HepG2 (cell line): ENCODE data around the gene RFX2. TPM values are rescaled to one million over a fixed set of nuclear protein-coding genes. Genes with fewer than 3 reads are reported as not detected.

Experiments used
- AFF4 ChIP-seq: sonication (generic); formaldehyde crosslinking; IDR thresholded peaks from 2 replicates; pipeline ENCODE4 v1.4.0; 2020; ENCODE audit warnings: missing genetic modification reagents
- ARNT2 ChIP-seq: sonication (generic); formaldehyde crosslinking; IDR thresholded peaks from 2 replicates; pipeline ENCODE4 v1.8.0; 2022; ENCODE audit warnings: mild to moderate bottlenecking, low read depth, missing genetic modification reagents, moderate library complexity
- DRAP1 ChIP-seq: IDR thresholded peaks from 2 replicates; pipeline ENCODE4 v1.6.1; 2016; ENCODE audit warnings: missing genetic modification reagents, missing compliant biosample characterization
- FIP1L1 ChIP-seq: fragments of 200-400 bp; formaldehyde crosslinking; IDR thresholded peaks from 2 replicates; pipeline ENCODE4 v1.6.1; 2018; ENCODE audit warnings: low read depth, mild to moderate bottlenecking, low read length, moderate library complexity, borderline replicate concordance; ENCODE audit not compliant: insufficient read depth
- GATAD1 ChIP-seq: IDR thresholded peaks from 2 replicates; pipeline ENCODE4 v1.6.1; 2016; ENCODE audit warnings: missing genetic modification reagents, missing compliant biosample characterization
- GLI4 ChIP-seq: sonication (generic); formaldehyde crosslinking; IDR thresholded peaks from 2 replicates; pipeline ENCODE4 v1.5.1; 2020; ENCODE audit warnings: missing genetic modification reagents, mild to moderate bottlenecking, moderate library complexity, borderline replicate concordance
- HES4 ChIP-seq: sonication (generic); formaldehyde crosslinking; IDR thresholded peaks from 2 replicates; pipeline ENCODE4 v1.9.0; 2021; ENCODE audit warnings: mild to moderate bottlenecking, missing genetic modification reagents, borderline replicate concordance
- KDM3A ChIP-seq: IDR thresholded peaks from 2 replicates; pipeline ENCODE4 v1.6.1; 2018; ENCODE audit warnings: low read depth, missing compliant biosample characterization
- KLF9 ChIP-seq: IDR thresholded peaks from 2 replicates; pipeline ENCODE4 v1.6.1; 2016; ENCODE audit warnings: low read depth
- MAF1 ChIP-seq: sonication (generic); formaldehyde crosslinking; IDR thresholded peaks from 2 replicates; pipeline ENCODE4 v1.5.0; 2020; ENCODE audit warnings: missing genetic modification reagents, borderline replicate concordance
- MXD4 ChIP-seq: IDR thresholded peaks from 2 replicates; pipeline ENCODE4 v1.6.1; 2016; ENCODE audit warnings: mild to moderate bottlenecking, missing biosample characterization, missing genetic modification reagents
- PLRG1 ChIP-seq: fragments of 450-650 bp; conservative IDR thresholded peaks from 2 replicates; pipeline ENCODE4 v1.6.1; 2016
- RFX5 ChIP-seq: IDR thresholded peaks from 2 replicates; pipeline ENCODE4 v1.6.1; 2011; ENCODE audit warnings: low read depth, low read length, improper control_type of control experiment
- SP140L ChIP-seq: sonication (generic); formaldehyde crosslinking; IDR thresholded peaks from 2 replicates; pipeline ENCODE4 v1.4.0; 2020; ENCODE audit warnings: missing genetic modification reagents, borderline replicate concordance
- SRSF4 ChIP-seq: fragments of 200-400 bp; formaldehyde crosslinking; IDR thresholded peaks from one replicate; pipeline ENCODE4 v1.6.1; 2018; ENCODE audit warnings: mild to moderate bottlenecking, low read depth, low read length, moderate library complexity; ENCODE audit not compliant: poor library complexity, severe bottlenecking
- TERF1 ChIP-seq: sonication (generic); formaldehyde crosslinking; IDR thresholded peaks from 2 replicates; pipeline ENCODE4 v1.8.0; 2022; ENCODE audit warnings: mild to moderate bottlenecking, missing genetic modification reagents, moderate library complexity
- TFDP2 ChIP-seq: sonication (generic); formaldehyde crosslinking; IDR thresholded peaks from 2 replicates; pipeline ENCODE4 v1.4.0; 2020; ENCODE audit warnings: missing genetic modification reagents
- YEATS2 ChIP-seq: sonication (generic); formaldehyde crosslinking; IDR thresholded peaks from 2 replicates; pipeline ENCODE4 v1.4.0; 2020; ENCODE audit warnings: missing genetic modification reagents, borderline replicate concordance
- ZFP82 ChIP-seq: sonication (generic); formaldehyde crosslinking; IDR thresholded peaks from 2 replicates; pipeline ENCODE4 v1.5.1; 2020; ENCODE audit warnings: mild to moderate bottlenecking, missing genetic modification reagents, borderline replicate concordance
- ZMYM4 ChIP-seq: sonication (generic); formaldehyde crosslinking; IDR thresholded peaks from 2 replicates; pipeline ENCODE4 v1.8.1; 2023; ENCODE audit warnings: mild to moderate bottlenecking, missing genetic modification reagents
- ZNF292 ChIP-seq: sonication (generic); formaldehyde crosslinking; IDR thresholded peaks from 2 replicates; pipeline ENCODE4 v1.8.1; 2022; ENCODE audit warnings: mild to moderate bottlenecking, low read depth, missing genetic modification reagents, borderline replicate concordance
- ZNF431 ChIP-seq: sonication (generic); formaldehyde crosslinking; IDR thresholded peaks from 2 replicates; pipeline ENCODE4 v1.9.0; 2022; ENCODE audit warnings: missing genetic modification reagents, low read depth, mild to moderate bottlenecking, borderline replicate concordance
- ZNF670 ChIP-seq: sonication (generic); formaldehyde crosslinking; IDR thresholded peaks from 2 replicates; pipeline ENCODE4 v1.8.0; 2022; ENCODE audit warnings: mild to moderate bottlenecking, missing genetic modification reagents, borderline replicate concordance
- polyA plus RNA-seq, 8 experiments: library from polyadenylated mRNA; depleted of rRNA in 3 of 8; stranded (reverse) in 7 of 8; unstranded in 1 of 8; fragments of >200 nt; fragmentation: Illumina TruSeq in 4 of 8; extraction: Trizol in 4 of 8; gene quantifications; 2 replicates each; pipeline versions ENCODE4 v1.2.1 to v1.2.3, GENCODE V29; 2011 to 2016; ENCODE audit warnings: low read depth in 4 of 8, missing spikeins in 1 of 8, mixed read lengths in 1 of 8; ENCODE audit not compliant: insufficient read depth in 1 of 8
- total RNA-seq, 5 experiments: library from RNA; depleted of rRNA; stranded (reverse); fragments of >200 nt; fragmentation: Illumina TruSeq; extraction: Trizol; gene quantifications; 2 replicates each; pipeline ENCODE4 v1.2.3, GENCODE V29; 2016; ENCODE audit warnings: low read depth in 1 of 5

RFX2 gene
- total and polyA plus RNA-seq, 2 of the 13 experiments (the other 11 are each of a cell fraction or from before 2014, with no cell fraction given), result 2.8 to 3.3 TPM

GRCh38 chr19:5987077-5987818 is 123.1 kb downstream of the RFX2 start (continued):
- TF ChIP-seq PLRG1 (no peak), DRAP1 (no peak), KDM3A (CRISPR knock-in tag) (peak; percentile 33; the same call in 1 of the 2 replicates), ZMYM4 (CRISPR knock-in tag) (no peak), MXD4 (CRISPR knock-in tag) (no peak), ZFP82 (CRISPR knock-in tag) (no peak), TERF1 (no peak), SP140L (no peak), ZNF431 (CRISPR knock-in tag) (no peak), FIP1L1 (no peak), YEATS2 (CRISPR knock-in tag) (peak; percentile 27; the same call in 1 of the 2 replicates), SRSF4 (no peak), HES4 (CRISPR knock-in tag) (no peak), ZNF670 (CRISPR knock-in tag) (no peak), MAF1 (CRISPR knock-in tag) (no peak), RFX5 (no peak), GLI4 (CRISPR knock-in tag) (no peak), ARNT2 (CRISPR knock-in tag) (0 out of 2 replicates have a peak, but pooled peaks have one; percentile 19), GATAD1 (CRISPR knock-in tag) (no peak), ZNF292 (CRISPR knock-in tag) (no peak; the same call in 1 of the 2 replicates), TFDP2 (CRISPR knock-in tag) (0 out of 2 replicates have a peak, but pooled peaks have one; percentile 40), KLF9 (CRISPR knock-in tag) (no peak), AFF4 (no peak)
